Small intestine (tissue), 7 donors: Measurements from ENCODE around the gene KANK2. TPM values are rescaled to one million over a fixed set of nuclear protein-coding genes. Genes with fewer than 3 reads are reported as not detected.
A peak's percentile ranks its signal among the peaks of the same experiment; 100 is the strongest.
"Not testable (repeated sequence)": the region's sequence is repeated elsewhere in the genome, so short reads cannot be mapped to it uniquely, and the experiment has no call there.

ENCODE experiments used
- DNase-seq, 2 donors: peaks; one replicate each; pipeline versions ENCODE4 v3.0.0 to v3.0.0-alpha.2; 2013
- FAIRE-seq: peaks from 2 replicates; lab custom pipeline; 2012; peaks lifted over from hg19 to GRCh38; lab: Jason Lieb, UNC
- H3K27ac ChIP-seq, 3 donors: one replicate each; pipeline ENCODE4 v1.5.1; 2013; ENCODE audit warnings: low read length in 2 of 3, mild to moderate bottlenecking in 2 of 3, control low read depth in 1 of 3, inconsistent platforms in 1 of 3, low read depth in 1 of 3, moderate library complexity in 1 of 3
- H3K27me3 ChIP-seq, 3 donors: one replicate each; pipeline ENCODE4 v1.6.1; 2013; ENCODE audit warnings: low read length in 3 of 3, inconsistent platforms in 1 of 3; ENCODE audit not compliant: control insufficient read depth in 3 of 3, insufficient read depth in 3 of 3
- H3K36me3 ChIP-seq, 3 donors: one replicate each; pipeline ENCODE4 v1.6.1; 2013; ENCODE audit warnings: low read length in 3 of 3, inconsistent platforms in 1 of 3, low read depth in 1 of 3, mild to moderate bottlenecking in 1 of 3, moderate library complexity in 1 of 3; ENCODE audit not compliant: control insufficient read depth in 3 of 3, insufficient read depth in 2 of 3
- H3K4me1 ChIP-seq, 3 donors: one replicate each; pipeline ENCODE4 v1.6.1; 2013; ENCODE audit warnings: low read length in 2 of 3, inconsistent platforms in 1 of 3, low read depth in 1 of 3, mild to moderate bottlenecking in 1 of 3, moderate library complexity in 1 of 3; ENCODE audit not compliant: control insufficient read depth in 3 of 3, insufficient read depth in 2 of 3
- H3K4me3 ChIP-seq, 3 donors: one replicate each; pipeline ENCODE4 v1.5.1; 2013; ENCODE audit warnings: low read length in 3 of 3, control low read depth in 1 of 3, inconsistent platforms in 1 of 3, low read depth in 1 of 3, mild to moderate bottlenecking in 1 of 3, moderate library complexity in 1 of 3
- H3K9me3 ChIP-seq, 2 donors: one replicate each; pipeline ENCODE4 v1.6.1; 2013; ENCODE audit warnings: low read depth in 1 of 2, low read length in 1 of 2; ENCODE audit not compliant: control insufficient read depth in 2 of 2, insufficient read depth in 1 of 2
- WGBS, 3 donors: extraction: QIAGEN DNeasy Blood & Tissue Kit; methylation state at CpG; one replicate each; pipeline ENCODE4 v1.1.7; 2013; 5-methylcytosine and 5-hydroxymethylcytosine counted together
- polyA plus RNA-seq, 4 donors: library from polyadenylated mRNA; stranded (reverse) in 3 of 4; unstranded in 1 of 4; fragments of 200-250 nt in 3 of 4; fragments of 120-200 nt in 1 of 4; gene quantifications; one replicate each; pipeline versions ENCODE4 v1.2.1 to v1.2.3, GENCODE V29; 2013
- donor health status: healthy with polysubstance abuse.
- donor health status: control.
- donor health status: control.
- donor health status: Bipolar disorder and iron deficiency.
- donor health status: healthy.

The KANK2 gene
- polyA plus RNA-seq, 4 donors: 10.7 to 83.6 (median 45.5) TPM

DNA sequence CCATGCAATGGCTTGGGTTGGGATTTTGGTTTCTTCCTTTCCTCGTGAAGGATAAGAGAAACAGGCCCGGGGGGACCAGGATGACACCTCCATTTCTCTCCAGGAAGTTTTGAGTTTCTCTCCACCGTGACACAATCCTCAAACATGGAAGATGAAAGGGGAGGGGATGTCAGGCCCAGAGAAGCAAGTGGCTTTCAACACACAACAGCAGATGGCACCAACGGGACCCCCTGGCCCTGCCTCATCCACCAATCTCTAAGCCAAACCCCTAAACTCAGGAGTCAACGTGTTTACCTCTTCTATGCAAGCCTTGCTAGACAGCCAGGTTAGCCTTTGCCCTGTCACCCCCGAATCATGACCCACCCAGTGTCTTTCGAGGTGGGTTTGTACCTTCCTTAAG, 65.9 kb downstream of the KANK2 start:
- Histone ChIP-seq H3K27me3 (no peaks in the 10 kb centered on the region), H3K27ac (peak overlapping the region in 1 of 3 donors; percentile 24), H3K36me3 (peaks cover 13 to 71% (median 20%) of the 10 kb centered on the region in 3 donors), H3K9me3 (no peaks in the 10 kb centered on the region), H3K4me1 (peaks cover 0 to 4% (median 0%) of the 10 kb centered on the region in 3 donors), H3K4me3 (no peak overlapping the region)
- WGBS, 3 donors: 72 to 80% (median 74%) methylated on average over 7 of the region's 7 CpGs
- no peak for FAIRE-seq
- DNase-seq: no peak

DNA sequence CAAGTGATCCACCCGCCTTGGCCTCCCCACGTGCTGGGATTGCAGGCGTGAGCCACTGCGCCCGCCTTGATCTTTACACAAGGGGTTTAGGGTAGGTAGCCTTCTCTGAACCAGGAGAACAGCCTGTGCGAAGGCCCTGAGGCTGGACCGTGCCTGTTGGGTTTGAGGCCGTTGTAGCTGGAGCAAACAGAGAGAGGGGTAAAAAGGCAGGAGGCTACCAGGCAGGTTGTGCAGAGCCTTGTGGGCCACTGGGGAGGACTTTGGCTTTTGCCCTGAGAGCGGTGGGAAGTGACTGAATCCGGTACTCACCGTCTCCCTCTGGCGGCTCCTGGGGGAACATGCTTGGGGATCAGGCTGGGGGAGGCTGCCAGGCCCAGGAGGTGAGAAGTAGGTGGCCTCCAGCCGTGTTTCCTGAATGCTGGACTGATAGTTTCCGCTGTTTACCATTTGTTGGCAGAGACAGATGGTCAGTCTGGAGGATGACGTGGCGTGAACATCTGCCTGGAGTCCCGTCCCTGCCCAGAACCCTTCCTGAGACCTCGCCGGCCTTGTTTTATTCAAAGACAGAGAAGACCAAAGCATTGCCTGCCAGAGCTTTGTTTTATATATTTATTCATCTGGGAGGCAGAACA, 66.4 kb downstream of the KANK2 start:
- Histone ChIP-seq H3K4me1 (peaks cover 0 to 4% (median 0%) of the 10 kb centered on the region in 3 donors), H3K27ac (peak overlapping the region; percentile 16 to 41 (median 24)), H3K27me3 (no peaks in the 10 kb centered on the region), H3K9me3 (no peaks in the 10 kb centered on the region), H3K4me3 (no peak overlapping the region), H3K36me3 (peaks cover 13 to 76% (median 20%) of the 10 kb centered on the region in 3 donors)
- DNase-seq (peak; percentile 90 to 91), FAIRE-seq (no peak)
- 44 to 53% (median 51%) methylated on average over 19 of the region's 19 CpGs for WGBS, 3 donors

GRCh38 chr19:11127905-11128304, 69.4 kb downstream of the KANK2 start:
- no peak for DNase-seq
- no peak overlapping the region for H3K4me3 ChIP-seq
- H3K27ac ChIP-seq: no peak overlapping the region
- peaks cover 19 to 97% (median 23%) of the 10 kb centered on the region in 3 donors for H3K36me3 ChIP-seq
- H3K9me3 ChIP-seq: no peaks in the 10 kb centered on the region
- WGBS, 3 donors: 90 to 94% (median 93%) methylated on average over 15 of the region's 15 CpGs
- FAIRE-seq: no peak
- H3K27me3 ChIP-seq: no peaks in the 10 kb centered on the region
- peaks cover 0 to 4% (median 0%) of the 10 kb centered on the region in 3 donors for H3K4me1 ChIP-seq

DNA sequence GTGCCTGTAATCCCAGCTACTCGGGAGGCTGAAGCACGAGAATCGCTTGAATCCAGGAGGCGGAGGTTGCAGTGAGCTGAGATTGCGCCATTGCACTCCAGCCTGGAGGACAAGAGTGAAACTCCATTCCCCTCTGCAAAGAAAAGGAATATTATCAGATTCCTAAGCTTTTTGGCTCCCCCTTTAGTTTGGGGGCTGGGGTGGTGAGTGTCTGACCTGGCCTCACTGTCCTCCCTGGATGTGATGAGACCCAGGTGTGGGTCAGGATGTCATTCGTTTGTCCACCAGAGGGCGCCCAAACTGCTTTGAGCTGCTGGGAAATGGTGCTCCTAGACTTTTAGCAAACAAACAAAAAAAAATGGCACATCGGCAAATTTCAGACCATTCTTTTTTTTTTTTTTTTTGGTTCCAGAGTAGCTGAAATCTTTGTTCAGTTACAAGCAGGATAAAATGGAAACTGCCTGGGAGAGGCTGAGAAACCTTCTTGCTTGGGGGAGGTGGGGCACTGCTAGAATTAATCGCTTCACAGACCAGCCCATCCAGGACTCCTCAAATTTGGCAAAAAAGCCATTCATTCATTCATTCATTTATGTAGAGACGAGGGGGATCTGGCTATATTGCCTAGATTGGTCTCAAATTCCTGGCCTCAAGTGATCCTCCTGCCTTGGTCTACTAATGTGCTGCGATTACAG, 71.2 kb downstream of the KANK2 start:
- DNase-seq (peak; percentile 76 to 84), FAIRE-seq (no peak)
- Histone ChIP-seq H3K27me3 (no peaks in the 10 kb centered on the region), H3K9me3 (no peaks in the 10 kb centered on the region), H3K27ac (no peak overlapping the region), H3K36me3 (peaks cover 14 to 92% (median 22%) of the 10 kb centered on the region in 3 donors), H3K4me1 (peaks cover 0 to 4% (median 0%) of the 10 kb centered on the region in 3 donors), H3K4me3 (no peak overlapping the region)
- 58 to 69% (median 61%) methylated on average over 11 of the region's 11 CpGs for WGBS, 3 donors

- DNase-seq, H3K4me3 ChIP-seq, FAIRE-seq, H3K27ac ChIP-seq, H3K9me3 ChIP-seq, H3K4me1 ChIP-seq, H3K27me3 ChIP-seq: not testable (repeated sequence)
- H3K36me3 ChIP-seq: peaks cover 17 to 92% (median 32%) of the 10 kb centered on the region in 3 donors
- 97 to 100% (median 99%) methylated on average over 4 of the region's 4 CpGs for WGBS, 3 donors
These were observed 73.2 kb downstream of the KANK2 start for GRCh38 chr19:11124157-11124556.

DNA sequence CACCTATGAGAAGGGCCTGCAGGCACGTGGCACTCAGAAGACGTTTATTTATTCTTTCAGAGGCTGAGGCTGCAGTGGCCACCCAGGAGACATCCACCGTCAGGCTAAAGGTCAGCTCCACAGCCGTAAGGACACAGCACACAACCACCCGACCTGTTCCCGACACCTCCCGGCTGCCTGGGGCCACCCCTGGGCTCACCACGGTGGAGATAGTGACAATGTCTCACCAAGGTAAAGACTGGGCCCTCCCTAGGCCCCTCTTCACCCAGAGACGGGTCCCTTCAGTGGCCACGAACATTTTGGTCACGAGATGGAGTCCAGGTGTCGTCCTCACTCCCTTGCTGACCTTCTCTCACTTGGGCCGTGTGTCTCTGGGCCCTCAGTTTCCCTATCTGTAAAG, 74.2 kb downstream of the KANK2 start:
- peaks cover 21 to 90% (median 30%) of the 10 kb centered on the region in 3 donors for H3K36me3 ChIP-seq
- DNase-seq (no peak), FAIRE-seq (no peak)
- no peak overlapping the region for H3K4me3 ChIP-seq
- H3K27ac ChIP-seq: no peak overlapping the region
- no peaks in the 10 kb centered on the region for H3K27me3 ChIP-seq
- 83 to 88% (median 88%) methylated on average over 11 to 13 of the region's 13 CpGs for WGBS, 3 donors
- no peaks in the 10 kb centered on the region for H3K9me3 ChIP-seq
- no peaks in the 10 kb centered on the region for H3K4me1 ChIP-seq

GRCh38 chr19:11121963-11122362, 75.4 kb downstream of the KANK2 start:
- not testable (repeated sequence) for H3K4me1 ChIP-seq, DNase-seq, H3K4me3 ChIP-seq, H3K27me3 ChIP-seq, FAIRE-seq, H3K9me3 ChIP-seq, H3K27ac ChIP-seq
- H3K36me3 ChIP-seq: peaks cover 21 to 90% (median 25%) of the 10 kb centered on the region in 3 donors
- WGBS, 3 donors: 89 to 98% (median 95%) methylated on average over 13 to 17 of the region's 17 CpGs

GRCh38 chr19:11116507-11116906, 80.8 kb downstream of the KANK2 start:
- WGBS, 3 donors: 91 to 97% (median 94%) methylated on average over 9 of the region's 9 CpGs
- no peak overlapping the region for H3K4me3 ChIP-seq
- H3K27ac ChIP-seq: no peak overlapping the region
- H3K4me1 ChIP-seq: no peaks in the 10 kb centered on the region
- no peaks in the 10 kb centered on the region for H3K9me3 ChIP-seq
- no peaks in the 10 kb centered on the region for H3K27me3 ChIP-seq
- H3K36me3 ChIP-seq: peaks cover 29 to 96% (median 46%) of the 10 kb centered on the region in 3 donors
- FAIRE-seq (no peak), DNase-seq (no peak)
